Trophoblast cell (in vitro differentiated cells and primary cell): ENCODE data around the gene CAV2.

Experiments used
- DNase-seq, 2 donors: peaks; one replicate each; pipeline ENCODE4 v3.0.0-alpha.2; 2016
- H2AFZ ChIP-seq: 2 replicates; pipeline ENCODE4 v1.6.1; 2013; ENCODE audit warnings: low read length, moderate library complexity, mild to moderate bottlenecking; ENCODE audit not compliant: insufficient read depth, poor library complexity
- H2AK5ac ChIP-seq: 2 replicates; pipeline ENCODE4 v1.6.1; 2013; ENCODE audit warnings: mild to moderate bottlenecking, low read length
- H2BK120ac ChIP-seq: 2 replicates; pipeline ENCODE4 v1.6.1; 2013; ENCODE audit warnings: low read length, mild to moderate bottlenecking, moderate library complexity; ENCODE audit not compliant: insufficient read depth, poor library complexity
- H2BK12ac ChIP-seq: 2 replicates; pipeline ENCODE4 v1.6.1; 2013; ENCODE audit warnings: mild to moderate bottlenecking, low read length, moderate library complexity
- H2BK5ac ChIP-seq: 2 replicates; pipeline ENCODE4 v1.6.1; 2013; ENCODE audit warnings: low read length, low read depth, moderate library complexity, mild to moderate bottlenecking; ENCODE audit not compliant: poor library complexity
- H3K14ac ChIP-seq: 2 replicates; pipeline ENCODE4 v1.6.1; 2013; ENCODE audit warnings: mild to moderate bottlenecking, low read length
- H3K18ac ChIP-seq: 2 replicates; pipeline ENCODE4 v1.6.1; 2013; ENCODE audit warnings: mild to moderate bottlenecking, low read length
- H3K23ac ChIP-seq: 2 replicates; pipeline ENCODE4 v1.6.1; 2013; ENCODE audit warnings: low read length
- H3K27ac ChIP-seq: 2 replicates; pipeline ENCODE4 v1.5.1; 2013; ENCODE audit warnings: low read depth, mild to moderate bottlenecking, inconsistent platforms, low read length, moderate library complexity
- H3K27me3 ChIP-seq: 2 replicates; pipeline ENCODE4 v1.6.1; 2013; ENCODE audit warnings: inconsistent platforms, mild to moderate bottlenecking, low read length, moderate library complexity; ENCODE audit not compliant: insufficient read depth
- H3K36me3 ChIP-seq, 2 experiments: 1 replicate in 1 of 2; 2 replicates in 1 of 2; pipeline ENCODE4 v1.6.1; 2013; ENCODE audit warnings: low read length in 2 of 2, mild to moderate bottlenecking in 2 of 2, moderate library complexity in 1 of 2; ENCODE audit not compliant: insufficient read depth in 2 of 2, control insufficient read depth in 1 of 2
- H3K4ac ChIP-seq: 2 replicates; pipeline ENCODE4 v1.6.1; 2013; ENCODE audit warnings: low read depth, mild to moderate bottlenecking, low read length, moderate library complexity
- H3K4me1 ChIP-seq, 2 experiments: 1 replicate in 1 of 2; 2 replicates in 1 of 2; pipeline ENCODE4 v1.6.1; 2013; ENCODE audit warnings: low read length in 2 of 2, mild to moderate bottlenecking in 2 of 2, moderate library complexity in 1 of 2; ENCODE audit not compliant: insufficient read depth in 2 of 2, control insufficient read depth in 1 of 2
- H3K4me2 ChIP-seq: 2 replicates; pipeline ENCODE4 v1.6.1; 2013; ENCODE audit warnings: inconsistent platforms, mild to moderate bottlenecking, low read length, moderate library complexity
- H3K4me3 ChIP-seq: 2 replicates; pipeline ENCODE4 v1.5.1; 2013; ENCODE audit warnings: mild to moderate bottlenecking, low read depth, low read length, inconsistent platforms
- H3K79me1 ChIP-seq: one replicate; pipeline ENCODE4 v1.6.1; 2013; ENCODE audit warnings: low read length
- H3K79me2 ChIP-seq: 2 replicates; pipeline ENCODE4 v1.6.1; 2013; ENCODE audit warnings: low read length, mild to moderate bottlenecking; ENCODE audit not compliant: control insufficient read depth, insufficient read depth, poor library complexity
- H3K9ac ChIP-seq: 2 replicates; pipeline ENCODE4 v1.6.1; 2013; ENCODE audit warnings: mild to moderate bottlenecking, low read length
- H3K9me3 ChIP-seq: 2 replicates; pipeline ENCODE4 v1.6.1; 2013; ENCODE audit warnings: low read depth, mild to moderate bottlenecking, control low read depth, inconsistent platforms, low read length; ENCODE audit not compliant: insufficient read depth
- H4K12ac ChIP-seq: 2 replicates; pipeline ENCODE4 v1.6.1; 2013; ENCODE audit warnings: low read depth, mild to moderate bottlenecking, low read length, moderate library complexity
- H4K8ac ChIP-seq: 2 replicates; pipeline ENCODE4 v1.6.1; 2013; ENCODE audit warnings: low read depth, mild to moderate bottlenecking, low read length, moderate library complexity
- H4K91ac ChIP-seq: one replicate; pipeline ENCODE4 v1.6.1; 2013; ENCODE audit warnings: low read depth, mild to moderate bottlenecking, low read length, moderate library complexity
- WGBS: extraction: QIAGEN DNeasy Blood & Tissue Kit; methylation state at CpG from one replicate; pipeline ENCODE4 v1.1.7; 2013; ENCODE audit warnings: missing lambda C conversion rate; ENCODE audit not compliant: insufficient read length, insufficient coverage; ENCODE audit errors: extremely low coverage; 5-methylcytosine and 5-hydroxymethylcytosine counted together

The CAV2 gene

DNA sequence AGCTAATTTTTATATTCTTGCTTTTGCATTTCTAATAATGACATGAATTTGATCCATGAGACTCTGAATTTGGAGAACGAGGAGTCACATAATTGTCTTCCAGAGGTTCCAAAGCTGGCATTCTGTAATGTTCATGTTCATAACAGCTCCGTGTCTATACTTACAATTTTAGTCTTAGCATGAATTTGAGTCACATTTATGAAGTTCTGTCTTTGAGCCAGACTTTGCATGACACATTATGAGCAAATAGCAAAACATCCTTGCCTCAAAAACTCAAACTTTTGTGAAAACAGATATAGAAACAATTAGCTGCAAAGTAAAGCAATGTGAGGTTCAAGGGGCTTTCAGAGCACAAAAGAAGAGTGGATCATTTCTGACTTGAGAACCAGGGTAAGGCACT, 44.5 kb upstream of the CAV2 start:
- Histone ChIP-seq H3K9me3 (no peaks in the 10 kb centered on the region), H3K14ac (no peak overlapping the region), H4K91ac (no peak overlapping the region), H3K4me2 (no peak overlapping the region), H3K36me3 (no peaks in the 10 kb centered on the region), H3K23ac (no peak overlapping the region), H3K4me1 (no peaks in the 10 kb centered on the region), H2AFZ (no peak overlapping the region), H3K79me2 (no peaks in the 10 kb centered on the region), H3K4me3 (no peak overlapping the region), H4K12ac (no peak overlapping the region), H2BK12ac (no peak overlapping the region), H3K27ac (no peak overlapping the region), H2BK120ac (no peak overlapping the region), H3K4ac (no peak overlapping the region), H3K9ac (no peak overlapping the region), H3K79me1 (no peaks in the 10 kb centered on the region), H3K18ac (no peak overlapping the region), H4K8ac (no peak overlapping the region), H2BK5ac (no peak overlapping the region), H2AK5ac (no peak overlapping the region), H3K27me3 (no peaks in the 10 kb centered on the region)
- no peak for DNase-seq
- WGBS, result no CpG with 5 or more reads among the region's 2 CpGs

DNA sequence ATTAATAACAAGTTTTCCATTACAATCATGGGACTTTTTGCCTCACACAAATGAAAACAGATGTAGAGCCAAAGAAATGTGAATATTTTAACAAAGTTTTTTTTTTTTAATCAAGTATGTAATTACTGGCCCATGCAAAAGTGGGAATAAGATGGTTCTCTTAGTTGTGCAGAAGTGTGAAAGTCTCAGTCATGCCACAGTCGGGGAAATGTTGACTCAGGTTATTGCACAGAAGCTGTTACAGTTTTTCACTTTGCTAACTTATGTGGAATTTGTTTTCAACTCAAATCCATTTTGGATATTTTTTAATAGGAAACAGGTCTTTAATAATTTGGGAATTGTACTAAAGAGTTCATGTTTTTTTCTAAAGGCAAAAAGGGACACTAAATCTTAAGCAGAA, 44.0 kb upstream of the CAV2 start:
- H3K9ac ChIP-seq, result no peak overlapping the region
- no peaks in the 10 kb centered on the region for H3K4me1 ChIP-seq
- no peak overlapping the region for H4K91ac ChIP-seq
- no peaks in the 10 kb centered on the region for H3K79me2 ChIP-seq
- H2BK5ac ChIP-seq, result no peak overlapping the region
- no peak overlapping the region for H2AK5ac ChIP-seq
- no peak overlapping the region for H4K8ac ChIP-seq
- no peaks in the 10 kb centered on the region for H3K9me3 ChIP-seq
- no peak overlapping the region for H3K4ac ChIP-seq
- H3K27ac ChIP-seq, result no peak overlapping the region
- H3K27me3 ChIP-seq, result no peaks in the 10 kb centered on the region
- no peak overlapping the region for H3K4me3 ChIP-seq
- H2BK120ac ChIP-seq, result no peak overlapping the region
- DNase-seq, result no peak
- no peak overlapping the region for H3K18ac ChIP-seq
- H3K14ac ChIP-seq, result no peak overlapping the region
- no peak overlapping the region for H3K4me2 ChIP-seq
- no CpG with 5 or more reads among the region's 1 CpG for WGBS
- no peak overlapping the region for H2BK12ac ChIP-seq
- no peaks in the 10 kb centered on the region for H3K79me1 ChIP-seq
- H2AFZ ChIP-seq, result no peak overlapping the region
- no peak overlapping the region for H4K12ac ChIP-seq
- H3K36me3 ChIP-seq, result no peaks in the 10 kb centered on the region
- H3K23ac ChIP-seq, result no peak overlapping the region

- Histone ChIP-seq H3K9ac (no peak overlapping the region), H2BK12ac (no peak overlapping the region), H3K4me1 (no peaks in the 10 kb centered on the region), H2AFZ (no peak overlapping the region), H4K8ac (no peak overlapping the region), H3K79me2 (no peaks in the 10 kb centered on the region), H3K18ac (no peak overlapping the region), H3K27ac (no peak overlapping the region), H3K4ac (no peak overlapping the region), H3K9me3 (no peaks in the 10 kb centered on the region), H3K4me3 (no peak overlapping the region), H3K23ac (no peak overlapping the region), H3K14ac (no peak overlapping the region), H3K27me3 (no peaks in the 10 kb centered on the region), H3K79me1 (no peaks in the 10 kb centered on the region), H2BK5ac (no peak overlapping the region), H4K91ac (no peak overlapping the region), H4K12ac (no peak overlapping the region), H2AK5ac (no peak overlapping the region), H3K36me3 (no peaks in the 10 kb centered on the region), H3K4me2 (no peak overlapping the region), H2BK120ac (no peak overlapping the region)
- no peak for DNase-seq
Observed at GRCh38 chr7:116461500-116461899, 38.0 kb upstream of the CAV2 start.

- Histone ChIP-seq H2AK5ac (no peak overlapping the region), H3K9me3 (no peaks in the 10 kb centered on the region), H2AFZ (no peak overlapping the region), H4K8ac (no peak overlapping the region), H4K91ac (no peak overlapping the region), H3K27me3 (no peaks in the 10 kb centered on the region), H2BK12ac (no peak overlapping the region), H3K27ac (no peak overlapping the region), H2BK5ac (no peak overlapping the region), H3K9ac (no peak overlapping the region), H3K4me3 (no peak overlapping the region), H3K79me1 (no peaks in the 10 kb centered on the region), H3K14ac (no peak overlapping the region), H3K4me2 (no peak overlapping the region), H3K23ac (no peak overlapping the region), H3K79me2 (no peaks in the 10 kb centered on the region), H3K18ac (no peak overlapping the region), H3K36me3 (no peaks in the 10 kb centered on the region), H2BK120ac (no peak overlapping the region), H4K12ac (no peak overlapping the region), H3K4ac (no peak overlapping the region), H3K4me1 (no peaks in the 10 kb centered on the region)
- no CpG with 5 or more reads among the region's 4 CpGs for WGBS
- DNase-seq, result no peak
Observed at GRCh38 chr7:116463956-116464355, 35.6 kb upstream of the CAV2 start.

GRCh38 chr7:116464375-116464774, 35.2 kb upstream of the CAV2 start:
- H3K27ac ChIP-seq, result no peak overlapping the region
- H3K4ac ChIP-seq, result no peak overlapping the region
- H4K91ac ChIP-seq, result no peak overlapping the region
- no peak overlapping the region for H4K12ac ChIP-seq
- no peak overlapping the region for H3K18ac ChIP-seq
- H3K4me2 ChIP-seq, result no peak overlapping the region
- WGBS, result no CpG with 5 or more reads among the region's 4 CpGs
- no peak for DNase-seq
- H2BK12ac ChIP-seq, result no peak overlapping the region
- H3K9ac ChIP-seq, result no peak overlapping the region
- H3K14ac ChIP-seq, result no peak overlapping the region
- no peaks in the 10 kb centered on the region for H3K79me1 ChIP-seq
- H3K9me3 ChIP-seq, result no peaks in the 10 kb centered on the region
- no peak overlapping the region for H3K4me3 ChIP-seq
- H2BK120ac ChIP-seq, result no peak overlapping the region
- H3K23ac ChIP-seq, result no peak overlapping the region
- no peaks in the 10 kb centered on the region for H3K36me3 ChIP-seq
- no peak overlapping the region for H2AK5ac ChIP-seq
- no peaks in the 10 kb centered on the region for H3K4me1 ChIP-seq
- H2BK5ac ChIP-seq, result no peak overlapping the region
- no peaks in the 10 kb centered on the region for H3K79me2 ChIP-seq
- no peak overlapping the region for H4K8ac ChIP-seq
- no peaks in the 10 kb centered on the region for H3K27me3 ChIP-seq
- H2AFZ ChIP-seq, result no peak overlapping the region
